COLO829 (cell line): ENCODE data around the gene UNC13C.

Source experiments
- DNase-seq: peaks from one replicate; pipeline ENCODE4 v3.0.0; 2012; ENCODE audit warnings: low spot score

UNC13C gene

GRCh38 chr15:54026258-54026657 lies 48.0 kb downstream of the UNC13C start:
- no peak for DNase-seq

DNA sequence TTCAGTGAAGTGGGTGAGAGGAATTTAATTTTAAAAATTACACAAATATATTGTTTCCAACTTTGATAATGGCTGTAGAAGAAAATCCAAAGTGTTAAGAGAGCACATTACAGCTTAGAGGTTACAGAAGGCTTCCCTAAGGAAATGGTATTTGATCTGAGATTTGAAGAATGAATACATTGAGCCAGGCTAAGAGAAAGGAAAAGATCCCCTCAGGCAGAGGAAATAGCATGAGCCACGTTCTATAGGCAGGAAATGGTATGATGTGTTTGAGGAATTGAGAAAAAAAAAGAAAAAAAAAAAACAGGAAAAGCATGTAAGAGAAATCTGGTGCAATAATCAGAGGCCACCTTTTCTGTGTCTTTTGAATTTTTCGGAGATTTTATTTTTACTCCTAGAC lies 48.6 kb downstream of the UNC13C start:
- no peak for DNase-seq

GRCh38 chr15:54029081-54029480 lies 50.8 kb downstream of the UNC13C start:
- no peak for DNase-seq

- no peak for DNase-seq
These were observed 53.8 kb downstream of the UNC13C start for GRCh38 chr15:54032066-54032465.

GRCh38 chr15:54033356-54033860 lies 55.2 kb downstream of the UNC13C start:
- DNase-seq = no peak

- no peak for DNase-seq
These were observed 55.7 kb downstream of the UNC13C start for GRCh38 chr15:54033869-54034458.

- no peak for DNase-seq
These were observed 57.4 kb downstream of the UNC13C start for GRCh38 chr15:54035616-54036015.

DNA sequence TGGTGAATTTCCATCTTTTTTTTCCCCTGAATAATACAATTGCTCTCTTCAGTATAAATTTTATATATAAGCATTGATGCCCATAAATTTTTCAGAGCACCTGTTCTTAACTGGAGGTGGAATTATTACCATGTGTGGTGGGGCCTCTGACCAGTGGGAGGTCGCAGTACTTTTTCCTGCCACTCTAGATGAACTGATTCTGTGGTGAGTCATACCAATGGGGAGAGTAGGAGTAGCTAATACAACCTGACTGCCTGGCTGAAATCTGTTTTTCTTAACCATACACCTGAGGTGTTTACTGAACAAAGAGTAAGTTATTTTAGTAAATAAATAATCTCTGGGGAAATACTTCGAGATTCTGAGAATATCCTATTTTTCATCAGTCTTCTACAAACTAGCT lies 67.2 kb downstream of the UNC13C start:
- DNase-seq = no peak

GRCh38 chr15:54046093-54046492 lies 67.9 kb downstream of the UNC13C start:
- DNase-seq = no peak

DNA sequence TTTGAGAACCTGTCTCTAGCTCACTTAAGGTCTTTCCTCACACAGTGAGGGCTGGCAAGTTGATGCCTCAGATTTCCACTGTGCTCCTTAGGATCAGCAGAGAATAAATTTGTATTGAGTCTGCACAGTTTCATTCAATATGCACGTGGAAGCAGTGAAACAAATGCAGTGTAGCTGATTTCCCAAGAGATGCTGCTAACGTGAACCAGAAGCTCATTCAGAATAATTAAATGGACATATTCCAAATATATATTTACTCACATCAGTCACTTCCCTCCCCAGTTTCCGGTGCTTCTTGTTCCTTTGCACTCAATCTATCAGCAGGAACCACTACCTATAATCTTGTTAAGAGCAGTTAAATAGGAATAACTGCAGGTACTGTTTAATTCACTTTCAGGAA lies 86.1 kb downstream of the UNC13C start:
- no peak for DNase-seq

GRCh38 chr15:54066403-54066802 lies 88.2 kb downstream of the UNC13C start:
- DNase-seq = no peak

DNA sequence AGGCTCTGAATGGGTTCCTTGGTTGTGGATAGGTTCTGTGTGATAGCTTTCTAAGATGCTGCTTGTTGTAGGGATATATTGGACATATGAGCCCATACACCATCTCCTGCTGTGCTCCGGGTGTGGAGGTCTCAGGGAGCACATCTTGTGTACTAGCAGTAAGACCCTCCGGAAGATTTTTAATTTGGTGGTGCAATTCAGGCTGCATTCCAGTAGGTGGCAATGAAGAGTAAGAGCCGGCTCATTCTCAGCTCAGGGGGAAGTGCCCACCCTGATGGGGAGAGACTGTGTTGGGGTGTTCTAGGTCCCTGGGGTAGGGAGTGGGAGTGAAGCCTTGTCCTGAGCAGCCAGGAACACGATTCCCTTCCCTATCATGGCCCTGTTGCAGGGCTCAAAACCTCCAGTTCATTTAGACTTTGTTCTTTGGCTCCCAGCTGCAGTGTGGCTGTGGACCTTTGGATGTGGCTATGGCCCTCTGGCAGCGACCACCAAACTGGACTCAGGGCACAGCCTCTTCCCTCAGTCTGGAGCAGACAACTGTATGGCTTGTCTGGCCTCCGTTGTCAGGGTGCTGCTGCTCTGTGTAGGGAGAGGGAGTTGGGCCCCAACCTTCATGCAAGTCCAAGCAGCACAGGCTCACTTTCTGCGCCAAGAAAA lies 104.7 kb downstream of the UNC13C start:
- DNase-seq = no peak

GRCh38 chr15:54083501-54083900 lies 105.3 kb downstream of the UNC13C start:
- DNase-seq = no peak

DNA sequence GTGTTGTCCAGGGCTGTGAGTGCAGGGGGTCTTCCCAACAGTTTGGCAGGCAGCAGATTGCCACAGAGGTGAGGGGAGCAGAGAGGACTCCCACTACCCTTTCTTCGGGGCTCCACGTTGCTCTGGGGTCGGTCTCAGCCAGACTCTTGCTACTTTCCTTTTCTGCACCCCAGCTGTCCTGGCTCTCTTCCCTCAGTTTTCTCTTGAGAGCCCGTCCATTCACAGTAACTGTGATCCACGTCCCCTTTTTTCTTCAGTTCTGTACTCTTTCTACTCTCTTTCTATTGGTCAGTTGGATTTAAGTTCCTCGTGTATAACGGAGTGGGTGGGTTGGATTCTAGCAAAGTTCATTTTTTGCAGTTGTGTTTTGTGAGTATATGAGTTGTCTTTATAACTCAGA lies 105.8 kb downstream of the UNC13C start:
- DNase-seq = no peak

DNA sequence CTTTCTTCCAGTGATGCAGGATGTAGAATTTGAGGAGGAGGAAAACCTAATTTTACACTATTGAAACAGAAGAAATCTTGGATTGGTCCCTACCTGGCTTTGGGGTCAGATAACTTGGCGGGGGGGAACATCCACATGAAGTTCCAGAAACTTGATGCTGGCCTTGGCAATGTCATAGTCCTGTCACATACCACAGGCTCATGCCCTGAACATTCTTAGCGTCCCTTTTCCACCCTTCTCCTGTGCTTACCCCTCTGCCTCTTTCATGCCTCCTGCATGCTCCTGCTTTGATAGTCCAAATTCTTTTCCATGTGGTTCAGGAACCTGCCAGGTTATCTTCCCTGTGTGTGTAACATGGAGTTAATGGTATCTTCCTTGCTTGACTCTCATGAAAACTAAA lies 110.6 kb downstream of the UNC13C start:
- DNase-seq = no peak

- DNase-seq = no peak
These were observed 111.5 kb downstream of the UNC13C start for GRCh38 chr15:54089776-54090175.

DNA sequence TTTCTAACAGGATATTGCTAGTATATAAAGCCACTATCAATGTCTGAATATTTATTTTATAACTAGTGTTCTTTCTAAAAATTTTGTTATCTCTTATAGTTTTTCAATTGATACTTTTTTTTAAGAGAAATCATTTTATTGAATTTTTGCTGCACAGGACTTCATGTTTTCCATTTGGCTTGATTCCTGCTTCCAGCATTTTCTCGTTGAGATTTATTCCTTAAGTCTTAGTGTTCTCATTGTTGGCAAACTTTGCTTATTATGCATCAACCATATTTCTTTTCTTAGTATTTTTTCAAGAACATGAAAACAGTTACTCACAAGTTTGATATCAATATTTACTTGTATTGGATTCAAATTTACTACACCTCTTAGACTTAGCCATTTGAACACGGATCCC lies 113.4 kb downstream of the UNC13C start:
- DNase-seq = no peak

DNA sequence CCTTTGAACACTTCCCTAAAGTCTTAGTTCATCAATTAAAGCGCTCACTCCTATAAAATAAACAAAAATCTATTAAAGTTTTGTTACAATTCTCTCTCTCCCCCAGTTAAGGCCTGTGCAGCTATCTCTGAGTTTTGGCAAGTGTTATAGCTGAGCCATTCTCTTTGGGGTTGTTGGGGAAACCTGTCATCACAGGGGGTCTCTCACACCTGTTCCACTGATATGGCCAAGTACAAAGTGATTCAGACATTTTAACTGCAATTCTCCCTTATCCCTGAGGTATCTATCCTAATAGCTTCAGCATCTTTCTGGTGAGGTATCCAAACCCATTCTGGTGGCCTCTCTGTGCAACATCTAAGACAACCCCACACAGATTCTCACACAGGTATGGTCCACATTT lies 116.4 kb downstream of the UNC13C start:
- no peak for DNase-seq

- no peak for DNase-seq
These were observed 118.8 kb downstream of the UNC13C start for GRCh38 chr15:54097019-54097418.

- DNase-seq = no peak
These were observed 120.8 kb downstream of the UNC13C start for GRCh38 chr15:54099010-54099409.

DNA sequence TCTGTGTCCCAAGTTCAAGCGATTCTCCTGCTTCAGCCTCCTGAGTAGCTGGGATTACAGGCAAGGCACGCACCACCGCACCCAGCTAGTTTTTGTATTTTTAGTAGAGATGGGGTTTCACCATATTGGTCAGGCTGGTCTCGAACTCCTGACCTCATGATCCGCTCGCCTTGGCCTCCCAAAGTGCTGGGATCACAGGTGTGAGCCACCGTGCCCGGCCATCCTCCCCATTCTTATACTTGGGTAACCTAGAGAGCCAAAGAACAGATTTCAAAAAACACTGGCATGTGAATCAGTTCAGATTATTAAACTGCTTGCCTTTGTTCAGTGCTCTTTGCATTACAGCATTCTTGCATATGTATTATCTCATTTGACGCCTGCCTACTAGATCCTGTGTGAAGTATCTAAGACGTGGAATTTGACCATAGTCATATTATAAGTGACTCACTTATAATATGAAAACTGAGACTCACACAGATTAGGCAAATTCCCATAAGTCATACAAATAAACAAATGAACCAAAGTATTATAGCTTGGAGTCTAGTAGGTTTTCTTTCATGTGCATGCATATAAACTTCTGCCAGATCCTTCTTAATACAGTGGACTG lies 123.5 kb downstream of the UNC13C start:
- DNase-seq = no peak

DNA sequence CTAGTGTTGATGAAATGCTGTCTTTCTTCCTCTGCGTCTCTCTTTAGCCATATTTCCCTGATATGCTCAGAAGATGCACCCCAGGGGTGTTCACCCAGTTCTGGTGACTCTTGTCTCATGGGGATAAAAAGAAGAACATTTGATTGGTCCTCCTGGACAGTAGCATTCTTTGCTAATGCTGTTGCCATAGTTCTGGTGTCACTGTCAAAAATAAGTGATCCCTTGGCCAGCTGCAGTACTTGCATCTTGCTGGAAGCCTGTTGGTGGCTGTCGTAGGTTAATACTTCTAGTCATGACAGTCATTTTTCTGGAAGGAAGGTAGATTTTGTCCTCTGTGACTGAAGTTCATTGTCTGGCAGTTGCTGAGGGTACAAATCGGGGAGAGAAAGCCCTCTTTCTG lies 124.5 kb downstream of the UNC13C start:
- no peak for DNase-seq

DNA sequence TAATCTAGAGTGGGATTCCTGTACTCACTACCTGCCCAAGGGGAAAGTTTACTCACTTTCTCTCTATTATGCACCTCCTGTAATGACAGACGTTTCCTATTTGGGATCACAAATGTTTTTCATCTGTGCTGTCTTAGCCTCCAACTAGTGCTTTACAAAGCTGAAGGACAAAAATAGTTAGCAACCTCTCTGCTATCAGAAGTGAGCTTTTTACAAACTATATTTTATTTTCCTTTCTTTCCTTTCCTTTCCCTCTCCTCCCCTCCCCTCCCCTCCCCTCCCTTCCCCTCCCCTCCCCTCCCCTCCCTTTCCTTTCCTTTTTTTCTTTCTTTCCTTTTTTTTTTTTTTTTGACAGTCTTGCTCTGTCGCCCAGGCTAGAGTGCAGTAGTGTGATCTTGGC lies 130.8 kb downstream of the UNC13C start:
- DNase-seq = no peak

- DNase-seq = no peak
These were observed 140.8 kb downstream of the UNC13C start for GRCh38 chr15:54119051-54119450.
